Stimulated activated CD8-positive, alpha-beta memory T cell treated with anti-CD3 and anti-CD28 coated beads, Interleukin-4, amount 100 ng/mL, for 48 hours (primary cell): ENCODE results near the gene WASL.
"Not testable (repeated sequence)": the region's sequence is repeated elsewhere in the genome, so short reads cannot be mapped to it uniquely, and the experiment has no call there.

Source experiments
- DNase-seq: peaks from one replicate; pipeline ENCODE4 v3.0.0-alpha.2; 2020

WASL gene

GRCh38 chr7:123729218-123729578, 19.6 kb downstream of the WASL start:
- DNase-seq, result no peak

GRCh38 chr7:123727071-123727837, 21.5 kb downstream of the WASL start:
- DNase-seq, result no peak

- DNase-seq, result no peak
Measured at GRCh38 chr7:123725586-123726171, 23.1 kb downstream of the WASL start.

DNA sequence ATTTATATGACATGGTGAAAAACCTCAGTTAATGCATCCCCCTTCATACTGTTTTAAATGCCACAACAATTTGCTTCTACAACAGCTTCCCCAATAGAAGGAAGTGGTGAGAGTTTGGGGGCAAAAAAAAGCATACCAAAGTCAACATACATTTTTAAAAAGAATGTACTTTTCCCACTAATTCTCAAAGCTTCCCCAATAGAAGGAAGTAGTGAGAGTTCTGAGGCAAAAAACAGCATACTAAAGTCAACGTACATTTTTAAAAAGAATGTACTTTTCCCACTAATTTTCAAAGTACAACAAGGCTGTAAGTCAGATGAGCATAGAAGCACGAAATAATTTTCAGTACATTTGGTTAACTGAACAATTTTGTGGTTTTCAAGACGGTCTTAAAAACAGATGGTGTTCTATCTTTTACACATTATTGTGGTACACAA, 24.0 kb downstream of the WASL start:
- no peak for DNase-seq

GRCh38 chr7:123723913-123724312, 24.9 kb downstream of the WASL start:
- no peak for DNase-seq

- not testable (repeated sequence) for DNase-seq
Measured at GRCh38 chr7:123720527-123720926, 28.3 kb downstream of the WASL start.

DNA sequence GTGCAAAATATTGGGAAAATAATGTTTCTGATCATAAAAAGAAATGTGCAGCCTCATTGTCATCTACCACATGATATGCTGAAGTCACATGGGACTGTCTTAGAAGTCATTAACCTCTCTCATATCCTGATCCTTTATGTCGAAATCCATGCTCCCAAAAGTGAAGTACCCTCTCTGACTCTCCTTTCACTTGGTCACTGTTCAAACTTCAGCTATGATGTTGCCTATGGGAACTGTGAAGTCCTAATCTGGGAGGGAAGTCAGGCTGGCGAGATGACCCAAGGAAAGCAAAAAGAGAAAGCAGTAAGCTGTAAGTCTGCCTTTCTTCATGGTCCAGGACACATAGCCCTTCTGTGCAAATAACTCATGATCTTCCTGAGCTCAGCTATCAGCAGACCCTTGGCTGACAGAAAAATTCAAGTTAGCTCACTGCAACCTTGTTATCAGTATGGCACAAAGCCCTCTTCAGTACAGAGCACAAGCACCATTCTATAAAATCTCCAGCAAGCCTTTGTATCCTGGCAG, 29.5 kb downstream of the WASL start:
- no peak for DNase-seq

DNA sequence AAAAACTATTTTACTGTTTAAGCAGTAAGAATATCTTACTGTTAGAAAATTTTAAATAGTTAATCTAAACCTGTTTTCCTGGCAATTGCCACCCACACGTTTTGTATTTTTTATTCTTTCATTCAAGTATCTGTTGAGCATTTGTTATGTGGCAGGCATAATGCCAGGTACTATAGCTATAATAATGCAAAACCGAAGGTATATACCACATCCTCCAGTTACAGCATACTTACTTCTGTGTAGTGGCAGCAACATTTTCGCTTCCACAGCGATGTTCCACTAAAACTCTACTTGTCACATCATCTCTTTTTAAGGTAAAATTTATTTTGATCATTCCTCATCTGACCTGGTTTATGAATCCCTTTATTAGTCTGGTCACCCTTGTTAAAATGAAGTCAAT, 30.0 kb downstream of the WASL start:
- DNase-seq, result no peak

- DNase-seq, result no peak
Measured at GRCh38 chr7:123717689-123718088, 31.1 kb downstream of the WASL start.

GRCh38 chr7:123716877-123717276, 31.9 kb downstream of the WASL start:
- DNase-seq, result no peak

GRCh38 chr7:123715799-123716198, 33.0 kb downstream of the WASL start:
- no peak for DNase-seq

DNA sequence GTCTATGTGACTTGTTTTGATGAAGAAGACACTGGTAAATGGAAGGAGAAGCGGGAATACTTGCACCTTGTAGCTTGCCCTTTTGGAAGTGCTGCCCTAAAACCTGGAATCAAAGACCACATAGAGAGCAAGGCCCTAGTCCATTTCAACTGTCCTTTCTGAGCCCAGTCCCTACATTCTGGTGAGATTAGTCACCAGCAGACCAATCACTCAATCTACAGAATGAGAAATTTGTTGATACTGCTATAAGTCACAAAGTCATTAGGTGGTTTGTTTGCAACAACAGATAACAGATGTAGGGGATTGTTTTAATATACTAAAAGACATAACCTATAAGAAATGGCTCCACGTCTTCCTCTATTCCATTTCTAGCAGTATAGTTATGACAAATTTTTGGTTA, 33.6 kb downstream of the WASL start:
- no peak for DNase-seq

DNA sequence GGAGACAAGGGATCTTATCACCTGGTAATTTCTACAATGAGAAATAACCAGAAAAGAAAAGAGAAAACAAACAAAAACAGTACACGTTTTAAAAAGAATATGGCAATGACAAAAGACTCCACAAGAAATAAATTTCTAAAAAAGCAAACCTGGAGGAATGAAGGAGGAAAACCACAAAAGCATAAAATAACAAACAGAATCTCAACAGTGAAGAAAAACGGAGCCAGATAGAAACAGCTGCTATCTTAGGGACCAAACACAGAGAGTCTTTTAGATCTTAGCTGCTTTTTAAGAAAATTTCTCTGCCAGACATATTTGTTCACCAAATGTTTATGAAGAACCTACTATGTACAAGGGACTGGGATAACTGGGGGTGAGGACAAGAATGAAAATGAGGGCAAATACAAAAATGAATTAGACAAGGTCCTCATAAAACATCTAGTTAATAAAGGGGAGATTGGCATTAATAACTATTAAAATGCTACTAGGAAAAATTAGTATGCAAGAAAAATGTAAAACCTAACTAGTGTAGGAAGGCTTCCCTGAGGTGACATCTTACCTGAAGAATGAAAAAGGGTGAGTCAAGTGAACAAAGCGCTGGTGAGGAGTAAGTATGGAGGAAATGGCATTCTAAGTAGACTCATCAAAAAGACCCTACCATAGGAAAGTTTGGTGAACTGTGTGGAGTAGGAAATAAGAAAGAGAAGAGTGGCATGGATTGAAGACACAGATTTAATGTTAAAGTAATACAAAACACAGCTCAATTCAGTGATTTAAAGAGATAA, 34.3 kb downstream of the WASL start:
- no peak for DNase-seq

DNA sequence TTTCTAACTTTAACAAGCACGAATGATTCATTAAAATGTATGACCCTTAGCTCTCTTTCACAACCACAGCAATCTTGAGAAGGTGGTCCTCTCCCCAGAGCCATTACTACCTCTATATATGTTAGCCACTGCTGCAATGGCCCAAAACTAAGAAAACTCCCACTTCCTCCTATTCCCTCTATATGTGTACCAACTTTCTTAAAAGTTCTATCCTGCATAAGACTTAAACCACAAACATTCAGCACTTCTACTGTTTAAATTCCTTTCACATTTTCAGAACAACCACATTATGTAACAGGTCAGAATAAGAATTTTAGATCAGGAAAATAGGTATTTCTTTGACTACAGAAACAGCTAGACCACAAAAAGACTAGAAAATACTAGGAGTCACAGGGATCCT, 36.2 kb downstream of the WASL start:
- no peak for DNase-seq

DNA sequence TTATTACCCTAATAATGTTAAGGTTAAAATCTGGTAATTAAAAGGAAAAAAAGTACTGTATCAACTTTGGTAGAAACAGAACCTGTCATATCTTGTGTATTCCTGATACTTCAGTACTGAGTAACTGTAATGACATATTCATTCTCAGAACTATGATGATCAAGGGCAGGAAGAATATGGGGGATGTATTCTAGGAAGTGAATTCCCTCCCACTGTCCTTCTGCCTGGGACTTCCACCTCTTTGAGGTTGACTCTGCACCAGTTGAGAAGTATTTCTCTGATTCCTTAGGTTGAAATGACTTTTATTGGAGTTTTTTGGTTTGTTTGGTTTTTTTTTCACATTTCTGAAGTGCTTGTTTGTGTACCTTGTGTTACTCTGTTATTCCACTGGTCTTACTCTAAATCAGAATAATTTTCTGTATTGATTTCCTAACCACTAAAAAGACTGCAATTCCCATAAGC, 36.9 kb downstream of the WASL start:
- DNase-seq, result no peak

DNA sequence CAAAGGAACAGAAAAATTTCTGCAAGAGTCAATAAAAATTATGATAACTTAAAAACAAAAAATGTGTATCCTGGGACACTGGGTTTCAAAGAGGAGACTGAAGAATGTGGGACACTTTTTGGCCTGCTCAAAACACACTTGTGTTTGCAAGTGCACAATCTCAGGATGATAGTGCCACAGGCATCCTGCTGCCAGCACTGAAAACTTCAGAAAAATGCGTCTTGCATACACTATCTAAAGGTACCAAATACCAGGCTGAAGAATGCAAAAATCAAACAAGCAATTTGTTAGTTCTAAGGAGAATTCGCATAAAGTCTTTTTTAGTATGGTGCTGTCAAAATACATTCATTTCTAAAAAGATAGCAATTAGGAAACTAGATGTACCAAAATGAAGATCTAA, 38.1 kb downstream of the WASL start:
- no peak for DNase-seq

- DNase-seq, result no peak
Measured at GRCh38 chr7:123709525-123709924, 39.3 kb downstream of the WASL start.

DNA sequence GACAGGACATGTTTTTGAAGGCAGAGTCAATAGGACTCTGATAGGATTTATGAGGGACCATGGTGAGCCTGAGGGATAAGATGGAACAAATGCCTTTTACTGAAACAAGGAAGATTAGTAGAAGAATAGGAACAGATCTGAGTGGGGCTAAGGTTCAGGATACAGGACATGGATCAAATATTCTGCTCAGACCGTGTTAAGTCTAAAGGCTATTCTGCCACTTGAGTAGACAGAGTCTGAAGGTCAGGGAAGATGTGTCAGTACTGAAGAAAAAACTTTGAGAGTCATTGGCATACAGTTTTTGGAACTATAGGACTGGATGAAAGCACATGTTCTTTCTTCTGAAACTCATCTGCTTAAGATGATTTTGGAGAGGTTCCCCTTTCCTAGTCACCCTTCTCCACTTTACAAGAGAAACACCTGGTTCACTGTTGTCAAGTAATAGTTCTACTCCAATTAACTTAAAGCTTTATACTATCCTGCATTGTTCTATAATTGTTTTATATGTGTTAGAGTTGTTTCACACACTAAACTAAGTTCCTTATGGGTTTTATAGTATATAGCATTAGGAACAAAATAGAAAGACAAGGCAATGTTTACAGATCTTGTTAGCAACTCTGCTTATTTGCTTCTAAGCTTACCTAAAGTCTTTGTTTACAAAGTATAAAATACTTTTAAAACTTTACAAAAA, 43.4 kb downstream of the WASL start:
- no peak for DNase-seq

DNA sequence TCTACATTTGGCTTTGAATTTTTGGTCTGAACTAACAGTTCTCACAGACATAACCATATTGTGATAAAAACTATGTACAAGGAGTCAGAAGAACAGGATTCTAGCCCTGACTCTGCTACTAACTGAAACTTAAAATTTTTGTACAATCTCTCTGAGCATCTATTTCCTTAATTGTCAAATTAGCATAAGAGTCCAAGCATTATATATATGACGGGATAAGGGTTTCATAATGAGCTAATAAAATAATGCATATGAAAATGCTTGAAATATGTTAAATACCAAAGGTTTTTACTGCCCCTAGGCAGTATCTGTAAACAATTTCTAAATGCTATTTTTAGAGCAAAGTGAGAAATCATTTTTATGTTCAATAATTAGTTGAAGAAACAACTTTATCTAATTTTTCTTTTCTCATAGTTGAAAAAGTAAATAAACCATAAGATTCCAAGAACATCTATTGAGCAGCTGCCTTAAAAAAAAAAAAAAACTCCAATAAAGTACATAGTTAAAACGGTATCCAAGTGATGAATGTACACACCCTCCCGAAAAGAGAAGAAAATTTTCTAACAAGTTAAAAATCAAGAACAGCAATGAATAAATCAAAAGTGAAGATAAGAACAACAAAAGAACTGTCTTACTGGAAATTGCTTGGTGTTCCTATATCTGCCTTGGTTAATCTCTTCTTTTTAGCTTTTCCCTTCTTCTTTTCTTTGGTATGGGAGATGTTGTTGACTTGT, 52.7 kb downstream of the WASL start:
- no peak for DNase-seq

- DNase-seq, result no peak
Measured at GRCh38 chr7:123692471-123692877, 56.3 kb downstream of the WASL start.

GRCh38 chr7:123690550-123690949, 58.3 kb downstream of the WASL start:
- no peak for DNase-seq

DNA sequence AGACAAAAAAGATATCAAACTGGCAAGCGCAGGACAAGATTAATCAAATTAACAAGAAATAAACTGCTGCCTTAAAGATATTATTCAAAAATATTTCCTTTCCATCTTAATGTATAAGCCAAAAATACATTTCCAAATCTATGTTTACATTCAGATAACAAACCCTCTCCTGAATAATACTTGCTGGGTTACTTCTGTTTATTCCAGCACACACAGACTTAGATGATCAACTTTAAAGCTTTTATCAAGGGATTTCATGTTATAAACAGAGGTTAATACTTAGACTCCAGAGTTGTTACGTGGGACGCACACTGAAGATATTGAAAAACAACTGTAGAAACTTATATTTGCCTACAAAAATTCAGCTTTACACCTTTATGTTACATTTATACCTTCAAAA, 59.6 kb downstream of the WASL start:
- no peak for DNase-seq
